Transverse colon (tissue), 4 donors: ENCODE results near the gene CXCR4. TPM values are rescaled to one million over a fixed set of nuclear protein-coding genes. Genes with fewer than 3 reads are reported as not detected.
"Not testable (repeated sequence)": the region's sequence is repeated elsewhere in the genome, so short reads cannot be mapped to it uniquely, and the experiment has no call there.

Source experiments
- DNase-seq: peaks from one replicate; pipeline ENCODE4 v3.0.0-alpha.2; 2019
- H3K27ac ChIP-seq, 4 donors: fragments of 200-600 bp; sonication (generic); 2 replicates each; pipeline ENCODE4 v1.5.1; 2016 to 2018; ENCODE audit warnings: inconsistent platforms in 4 of 4
- H3K27me3 ChIP-seq: fragments of 200-600 bp; sonication (generic); 2 replicates; pipeline ENCODE4 v1.5.1; 2017; ENCODE audit warnings: inconsistent platforms
- H3K36me3 ChIP-seq, 4 donors: fragments of 200-600 bp; sonication (generic); 2 replicates each; pipeline ENCODE4 v1.5.1; 2017 to 2019; ENCODE audit warnings: inconsistent platforms in 4 of 4
- H3K4me1 ChIP-seq, 4 donors: fragments of 200-600 bp; sonication (generic); 2 replicates each; pipeline ENCODE4 v1.5.1; 2017 to 2020; ENCODE audit warnings: inconsistent platforms in 4 of 4
- H3K4me3 ChIP-seq, 4 donors: fragments of 200-600 bp; sonication (generic); 1 replicate in 1 of 4; 2 replicates in 3 of 4; pipeline versions ENCODE4 v1.5.1 to v1.6.1; 2017 to 2019; ENCODE audit warnings: inconsistent platforms in 4 of 4
- H3K9me3 ChIP-seq, 2 donors: fragments of 200-600 bp; sonication (generic); 2 replicates each; pipeline ENCODE4 v1.5.1; 2017 to 2019; ENCODE audit warnings: inconsistent platforms in 2 of 2
- EP300 ChIP-seq: sonication (generic); formaldehyde crosslinking; IDR thresholded peaks from one replicate; pipeline ENCODE4 v1.6.1; 2017; ENCODE audit warnings: antibody characterized with exemption, low read depth
- POLR2A ChIP-seq: fragments of 450-650 bp; IDR thresholded peaks from one replicate; pipeline ENCODE4 v1.6.1; 2016; ENCODE audit warnings: antibody characterized with exemption, mild to moderate bottlenecking, moderate library complexity
- POLR2AphosphoS5 ChIP-seq, 3 donors: sonication (generic); formaldehyde crosslinking; IDR thresholded peaks; one replicate each; pipeline ENCODE4 v1.6.1; 2016; ENCODE audit warnings: antibody characterized with exemption in 3 of 3
- WGBS, 2 donors: methylation state at CpG; one replicate each; pipeline ENCODE4 v1.1.5; 2018; ENCODE audit warnings: low coverage in 1 of 2; 5-methylcytosine and 5-hydroxymethylcytosine counted together
- in situ Hi-C, 4 donors: fragments of 200-750 bp; cut with MboI; loops; one replicate each; pipeline versions ENCODE4 v1.15.0 to v1.15.1; 2017; ENCODE audit warnings: low sequenced_read_pairs in 3 of 4, low pct_ligation_motif_present in 1 of 4, low pct_unique_long_range_greater_than_20kb in 1 of 4
- intact Hi-C: fragments of 100-400 bp; cut with DNase I; formaldehyde crosslinking; loops from one replicate; pipeline ENCODE4 v1.15.1; 2023; ENCODE audit warnings: low total_unique reads
- total RNA-seq, 4 donors: library from RNA; depleted of rRNA; stranded (reverse); fragments of >200 nt; gene quantifications; one replicate each; pipeline ENCODE4 v1.1.0, GENCODE V29; 2016
- TF ChIP-seq, protein P1 (sequence below), 5 experiments: fragments of 200-600 bp in 3 of 5; fragments of 450-650 bp in 2 of 5; sonication (generic) in 3 of 5; IDR thresholded peaks; 1 replicate in 2 of 5; 2 replicates in 3 of 5; pipeline ENCODE4 v1.5.1; 2016 to 2017; ENCODE audit warnings: antibody characterized with exemption in 5 of 5, inconsistent platforms in 3 of 5, mild to moderate bottlenecking in 2 of 5, moderate library complexity in 1 of 5

Gene CXCR4
- total RNA-seq, 4 donors from 2014 or later, result 9.6 to 62.7 (median 27.0) TPM

DNA sequence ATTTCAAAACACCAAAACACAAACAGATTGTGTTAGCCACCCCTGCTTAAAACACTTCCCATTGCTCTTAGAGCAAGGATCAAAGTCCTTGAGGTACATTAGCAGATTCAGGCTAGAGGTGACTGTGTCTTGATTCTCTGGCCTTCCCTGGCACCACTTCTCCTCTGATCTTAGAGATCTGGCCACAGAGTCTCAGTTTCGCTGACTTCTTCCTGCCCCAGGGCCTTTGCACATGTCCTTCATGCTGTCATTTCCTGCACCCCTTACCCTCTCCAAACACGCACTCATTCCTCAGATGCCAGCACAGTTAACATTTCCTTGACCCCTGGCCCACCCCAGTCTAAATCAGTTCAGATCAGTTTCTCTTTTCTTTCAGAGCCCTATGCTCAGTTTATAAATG, 16.9 kb downstream of the CXCR4 start:
- intact Hi-C loops, result no loop called here
- no peaks in the 10 kb centered on the region for H3K9me3 ChIP-seq
- DNase-seq, result no peak
- H3K27ac ChIP-seq, result no peak overlapping the region
- TF ChIP-seq POLR2AphosphoS5 (IDR thresholded peaks at IDR 0.05), result no peak
- no peak for TF ChIP-seq EP300
- TF ChIP-seq, protein P1, sequence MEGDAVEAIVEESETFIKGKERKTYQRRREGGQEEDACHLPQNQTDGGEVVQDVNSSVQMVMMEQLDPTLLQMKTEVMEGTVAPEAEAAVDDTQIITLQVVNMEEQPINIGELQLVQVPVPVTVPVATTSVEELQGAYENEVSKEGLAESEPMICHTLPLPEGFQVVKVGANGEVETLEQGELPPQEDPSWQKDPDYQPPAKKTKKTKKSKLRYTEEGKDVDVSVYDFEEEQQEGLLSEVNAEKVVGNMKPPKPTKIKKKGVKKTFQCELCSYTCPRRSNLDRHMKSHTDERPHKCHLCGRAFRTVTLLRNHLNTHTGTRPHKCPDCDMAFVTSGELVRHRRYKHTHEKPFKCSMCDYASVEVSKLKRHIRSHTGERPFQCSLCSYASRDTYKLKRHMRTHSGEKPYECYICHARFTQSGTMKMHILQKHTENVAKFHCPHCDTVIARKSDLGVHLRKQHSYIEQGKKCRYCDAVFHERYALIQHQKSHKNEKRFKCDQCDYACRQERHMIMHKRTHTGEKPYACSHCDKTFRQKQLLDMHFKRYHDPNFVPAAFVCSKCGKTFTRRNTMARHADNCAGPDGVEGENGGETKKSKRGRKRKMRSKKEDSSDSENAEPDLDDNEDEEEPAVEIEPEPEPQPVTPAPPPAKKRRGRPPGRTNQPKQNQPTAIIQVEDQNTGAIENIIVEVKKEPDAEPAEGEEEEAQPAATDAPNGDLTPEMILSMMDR (IDR thresholded peaks at IDR 0.05), result no peak
- no peak for TF ChIP-seq POLR2A
- WGBS, 2 donors, result 82 to 94% methylated on average over 2 of the region's 2 CpGs
- H3K36me3 ChIP-seq, result no peaks in the 10 kb centered on the region
- H3K27me3 ChIP-seq, result no peaks in the 10 kb centered on the region
- H3K4me3 ChIP-seq, result no peak overlapping the region
- in situ Hi-C loops, result no loop called here
- H3K4me1 ChIP-seq, result no peaks in the 10 kb centered on the region

DNA sequence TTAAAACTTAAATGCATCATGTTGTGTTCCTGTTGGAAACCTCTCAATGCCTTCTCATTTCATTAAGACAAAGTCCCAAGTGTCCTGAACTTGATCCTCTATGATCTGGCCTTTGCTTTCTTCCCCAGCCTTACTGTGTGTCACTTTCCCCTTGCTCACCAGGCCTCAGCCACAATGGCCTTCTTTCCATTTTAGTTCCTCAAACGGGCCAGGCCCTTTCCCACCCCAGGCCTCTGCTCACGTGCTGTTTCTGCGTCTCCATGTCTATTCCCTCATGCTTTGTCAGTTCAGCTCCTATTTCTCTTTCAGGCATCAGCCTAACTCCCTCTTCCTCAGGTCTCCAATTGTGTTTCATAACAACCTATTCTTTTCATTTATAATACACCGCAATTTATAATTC, 19.5 kb downstream of the CXCR4 start:
- in situ Hi-C loops, result no loop called here
- WGBS, 2 donors, result 87 to 92% methylated on average over 3 to 4 of the region's 4 CpGs
- no peaks in the 10 kb centered on the region for H3K4me1 ChIP-seq

DNA sequence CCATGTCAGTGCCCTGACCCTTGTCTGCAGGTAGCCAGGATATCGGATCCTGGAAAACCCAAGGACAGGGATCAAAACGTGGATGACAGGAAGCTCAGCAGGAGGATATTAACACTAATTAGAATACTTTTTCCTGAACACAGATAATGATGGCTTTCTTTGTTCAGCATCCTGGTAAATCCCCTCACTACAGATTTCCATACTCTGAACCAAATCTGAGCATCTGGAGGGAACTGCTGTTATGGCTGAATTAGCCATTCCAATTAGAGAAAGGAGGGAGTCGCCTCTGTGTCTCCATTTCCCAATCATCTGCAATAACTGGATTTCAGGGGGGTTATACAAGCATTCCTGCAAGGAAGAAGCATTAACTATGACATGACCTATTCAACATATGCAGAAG, 24.4 kb downstream of the CXCR4 start:
- intact Hi-C loops (no loop called here), in situ Hi-C loops (no loop called here)
- DNase-seq, result no peak
- H3K4me3 ChIP-seq, result no peak overlapping the region
- H3K27me3 ChIP-seq, result no peaks in the 10 kb centered on the region
- TF ChIP-seq, protein P1 (IDR thresholded peaks at IDR 0.05), result no peak
- TF ChIP-seq POLR2AphosphoS5 (IDR thresholded peaks at IDR 0.05), result no peak
- H3K27ac ChIP-seq, result no peak overlapping the region
- H3K36me3 ChIP-seq, result no peaks in the 10 kb centered on the region
- no peaks in the 10 kb centered on the region for H3K4me1 ChIP-seq
- no peaks in the 10 kb centered on the region for H3K9me3 ChIP-seq
- 67 to 71% methylated on average over 3 of the region's 3 CpGs for WGBS, 2 donors

More for the DNA sequence above, 19.5 kb downstream of the CXCR4 start:
- no peak for DNase-seq
- Histone ChIP-seq H3K36me3 (no peaks in the 10 kb centered on the region), H3K4me3 (no peak overlapping the region), H3K27me3 (no peaks in the 10 kb centered on the region), H3K9me3 (no peaks in the 10 kb centered on the region), H3K27ac (no peak overlapping the region)
- intact Hi-C loops, result no loop called here
- TF ChIP-seq POLR2AphosphoS5 (IDR thresholded peaks at IDR 0.05) (no peak), POLR2A (no peak), EP300 (no peak)
- TF ChIP-seq, protein P1 (IDR thresholded peaks at IDR 0.05), result no peak

DNA sequence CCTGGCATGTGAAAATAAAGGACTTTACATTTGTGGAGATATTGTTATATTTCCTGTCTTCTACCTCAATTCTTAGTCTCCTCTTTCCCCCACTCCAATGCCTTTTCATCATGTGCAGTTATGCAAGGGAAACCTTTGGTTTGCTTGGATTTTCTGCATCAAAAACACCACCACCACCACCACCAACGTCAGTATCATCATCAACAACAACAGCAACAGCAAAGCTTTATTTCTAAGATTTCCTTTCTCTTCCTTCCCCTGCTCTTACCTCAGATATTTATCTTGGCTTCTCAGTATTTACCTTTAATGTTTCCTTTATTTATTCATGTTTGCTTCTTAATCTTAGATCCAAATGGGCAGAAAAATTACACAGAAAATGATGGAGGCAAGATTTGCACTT, 26.1 kb downstream of the CXCR4 start:
- no peaks in the 10 kb centered on the region for H3K9me3 ChIP-seq
- H3K27ac ChIP-seq, result no peak overlapping the region
- no peaks in the 10 kb centered on the region for H3K27me3 ChIP-seq
- no peaks in the 10 kb centered on the region for H3K36me3 ChIP-seq
- intact Hi-C loops (no loop called here), in situ Hi-C loops (no loop called here)
- H3K4me1 ChIP-seq, result no peaks in the 10 kb centered on the region
- H3K4me3 ChIP-seq, result no peak overlapping the region
- DNase-seq, result no peak
- no peak for TF ChIP-seq POLR2AphosphoS5 (IDR thresholded peaks at IDR 0.05)
- no peak for TF ChIP-seq POLR2A
- TF ChIP-seq, protein P1 (IDR thresholded peaks at IDR 0.05), result no peak
- TF ChIP-seq EP300, result no peak
- WGBS, 2 donors, result 44 to 48% methylated on average over 1 of the region's 1 CpG

DNA sequence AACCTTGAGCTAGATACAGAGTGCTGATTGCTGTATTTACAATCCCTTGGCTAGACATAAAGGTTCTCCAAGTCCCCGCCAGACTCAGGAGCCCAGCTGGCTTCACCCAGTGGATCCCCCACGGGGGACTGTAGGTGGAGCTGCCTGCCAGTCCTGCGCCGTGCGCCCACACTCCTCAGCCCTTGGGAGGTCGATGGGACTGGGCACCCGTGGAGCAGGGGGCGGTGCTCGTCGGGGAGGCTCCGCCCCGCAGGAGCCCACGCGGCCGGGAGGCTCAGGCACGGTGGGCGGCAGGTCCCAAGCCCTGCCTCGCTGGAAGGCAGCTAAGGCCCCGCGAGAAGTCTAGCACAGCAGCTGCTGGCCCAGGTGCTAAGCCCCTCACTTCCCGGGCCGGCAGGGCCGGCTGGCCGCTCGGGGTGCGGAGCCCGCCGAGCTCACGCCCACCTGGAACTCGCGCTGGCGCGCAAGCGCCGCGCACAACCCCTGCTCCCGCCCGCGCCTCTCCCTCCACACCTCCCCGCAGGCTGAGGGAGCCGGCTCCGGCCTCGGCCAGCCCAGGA, 30.0 kb downstream of the CXCR4 start:
- in situ Hi-C loops, intact Hi-C loops, H3K9me3 ChIP-seq, H3K27me3 ChIP-seq, DNase-seq, H3K4me3 ChIP-seq, H3K4me1 ChIP-seq, H3K27ac ChIP-seq, H3K36me3 ChIP-seq: not testable (repeated sequence)
- 97% methylated on average over 37 of the region's 43 CpGs; no CpG with 5 or more reads in 1 of the 2 donors for WGBS, 2 donors
